NCI-H2196 (cell line): Measurements from ENCODE around the gene PMFBP1.

Experiments
- DNase-seq: peaks from one replicate; lab custom pipeline; 2025; ENCODE audit not compliant: unreplicated experiment; lab: John Stamatoyannopoulos, UW

PMFBP1 gene

DNA sequence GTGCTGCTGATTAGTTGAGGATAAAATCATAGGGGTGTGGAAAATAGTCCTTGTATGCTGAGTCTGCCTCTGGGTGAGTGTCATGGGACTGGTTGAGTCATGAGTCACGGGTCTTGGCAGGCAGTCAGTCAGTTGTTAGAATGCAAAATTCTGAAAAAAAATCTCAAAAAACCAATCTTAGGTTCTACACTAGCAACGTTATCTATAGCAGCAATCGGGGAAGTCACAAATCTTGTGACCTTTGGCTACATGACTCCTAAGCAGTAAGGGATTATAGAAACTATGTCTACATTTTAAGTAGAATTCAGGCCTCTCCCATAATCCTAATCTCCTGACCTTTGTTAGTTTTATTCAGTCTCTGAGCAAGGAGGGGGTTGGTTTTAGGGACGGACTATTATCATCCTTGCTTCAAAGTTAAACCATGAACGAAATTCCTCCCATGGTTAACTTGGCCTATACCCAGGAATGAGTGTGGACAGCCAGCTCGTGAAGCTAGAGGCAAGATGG, 18.0 kb upstream of the PMFBP1 start:
- DNase-seq: no peak

DNA sequence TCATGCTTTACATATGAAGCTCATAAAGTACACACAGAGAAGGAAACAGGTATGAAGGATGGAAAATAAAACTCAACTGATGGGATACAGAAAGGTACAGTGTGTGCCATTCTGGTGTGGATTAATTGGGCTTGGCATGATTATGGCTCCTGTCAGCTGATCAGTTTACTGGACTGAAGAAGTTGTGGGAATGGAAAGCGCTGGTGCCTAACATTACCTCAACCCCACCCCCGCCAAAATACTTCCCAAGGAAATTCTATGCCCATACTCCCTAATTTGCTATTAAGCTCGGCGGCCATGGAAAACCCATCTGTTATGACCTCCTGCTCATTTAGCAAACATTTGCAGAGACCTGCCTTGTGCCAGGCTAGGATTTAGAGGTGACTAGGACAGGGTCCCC, 16.6 kb upstream of the PMFBP1 start:
- DNase-seq: no peak

GRCh38 chr16:72187551-72187950, 15.6 kb upstream of the PMFBP1 start:
- DNase-seq: no peak

GRCh38 chr16:72182976-72183375, 11.0 kb upstream of the PMFBP1 start:
- no peak for DNase-seq

DNA sequence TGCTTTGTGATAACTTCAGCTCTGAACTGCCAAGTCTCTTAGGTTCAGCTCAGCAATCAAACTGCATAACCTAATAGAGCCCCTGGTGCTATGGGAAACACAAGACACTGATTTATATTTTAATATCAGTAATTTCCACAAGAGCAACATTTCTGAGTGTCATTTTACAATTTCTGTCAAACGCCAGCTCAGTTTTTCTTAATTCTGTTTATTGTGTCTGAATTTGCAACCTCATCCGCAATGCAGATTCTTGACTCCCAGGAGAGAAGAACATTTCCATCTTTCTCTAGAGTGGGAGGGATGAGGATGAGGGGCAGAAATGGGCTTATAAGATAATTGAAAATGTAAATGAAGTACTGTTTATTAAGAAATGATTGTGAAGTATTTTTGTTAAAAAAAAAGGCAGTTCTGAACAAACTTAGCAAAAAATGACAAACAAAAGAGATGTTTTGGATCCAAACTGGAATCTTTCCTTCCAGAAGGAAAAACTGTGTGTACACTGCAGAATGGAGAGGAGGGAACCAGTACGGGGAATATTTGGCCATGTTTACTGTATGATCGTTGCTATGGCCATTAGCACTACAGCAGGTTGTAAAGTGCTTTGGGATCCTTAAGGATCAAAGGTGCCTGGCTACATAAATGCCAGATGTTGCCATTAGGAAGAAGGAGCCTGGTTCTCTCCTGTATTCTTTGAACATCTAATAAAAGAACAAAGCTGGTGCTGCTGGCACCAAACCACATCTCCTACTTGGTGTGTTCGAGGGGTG, 7.4 kb upstream of the PMFBP1 start:
- no peak for DNase-seq

- no peak for DNase-seq
These were observed 2.8 kb upstream of the PMFBP1 start for GRCh38 chr16:72174726-72175125.

GRCh38 chr16:72173997-72174396, 2.0 kb upstream of the PMFBP1 start:
- DNase-seq: no peak

DNA sequence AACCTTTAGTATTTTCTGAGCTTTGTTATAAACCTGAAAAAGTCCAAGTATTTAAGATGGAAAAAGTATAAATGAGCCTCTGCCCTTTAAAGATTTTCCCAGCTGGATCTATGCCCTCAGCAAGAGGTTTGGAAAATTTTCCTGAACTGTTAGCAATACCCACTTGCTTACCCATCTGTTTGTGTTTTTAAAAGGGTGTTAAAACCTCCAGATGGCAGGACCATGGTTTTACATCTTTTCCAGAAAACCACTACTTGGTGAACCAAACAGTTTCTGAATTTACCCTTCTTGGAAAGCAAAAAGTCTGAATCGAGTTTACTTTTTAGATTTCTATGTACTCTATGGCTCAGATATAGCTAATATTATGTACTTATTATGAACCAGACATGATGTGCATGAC, 719 bp downstream of the PMFBP1 start:
- DNase-seq: no peak

DNA sequence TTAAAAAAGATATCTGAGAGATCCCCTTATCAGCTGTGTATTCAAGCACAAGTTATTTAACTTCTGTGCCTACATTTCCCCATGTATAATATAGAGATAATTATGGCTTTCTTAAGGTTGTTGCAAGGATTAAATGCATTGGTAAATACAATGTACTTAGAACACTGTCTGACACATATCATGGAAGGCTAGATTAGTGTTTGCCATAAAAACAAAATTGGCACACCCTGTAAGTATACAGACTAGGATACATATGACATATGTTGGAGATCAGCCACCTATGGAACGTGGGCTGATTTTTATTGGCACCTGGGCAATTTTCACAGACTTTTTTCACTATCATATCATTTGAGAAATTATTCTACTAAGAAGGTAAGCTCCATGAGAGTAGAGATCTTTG, 2.2 kb downstream of the PMFBP1 start:
- no peak for DNase-seq

DNA sequence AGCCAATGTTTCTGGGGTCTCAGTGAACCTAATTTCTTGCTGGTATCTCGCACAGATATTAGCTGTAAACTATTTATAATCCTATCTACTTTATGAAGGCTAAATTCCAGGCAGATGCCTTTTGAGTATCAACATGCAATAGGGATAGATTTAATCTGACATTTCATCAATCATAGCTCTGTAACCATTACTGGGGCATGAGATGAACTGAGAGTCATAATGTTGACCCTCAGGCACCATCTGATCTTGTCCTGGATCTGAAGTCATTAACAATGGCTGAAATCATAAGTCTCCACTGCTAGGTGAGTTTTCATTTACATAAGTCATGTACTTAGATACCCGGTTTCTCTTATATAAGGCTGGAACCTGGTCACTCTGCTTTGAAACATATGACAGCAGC, 3.6 kb downstream of the PMFBP1 start:
- no peak for DNase-seq

- DNase-seq: no peak
These were observed 4.9 kb downstream of the PMFBP1 start for GRCh38 chr16:72166954-72167561.

GRCh38 chr16:72166151-72166550, 5.8 kb downstream of the PMFBP1 start:
- DNase-seq: no peak

DNA sequence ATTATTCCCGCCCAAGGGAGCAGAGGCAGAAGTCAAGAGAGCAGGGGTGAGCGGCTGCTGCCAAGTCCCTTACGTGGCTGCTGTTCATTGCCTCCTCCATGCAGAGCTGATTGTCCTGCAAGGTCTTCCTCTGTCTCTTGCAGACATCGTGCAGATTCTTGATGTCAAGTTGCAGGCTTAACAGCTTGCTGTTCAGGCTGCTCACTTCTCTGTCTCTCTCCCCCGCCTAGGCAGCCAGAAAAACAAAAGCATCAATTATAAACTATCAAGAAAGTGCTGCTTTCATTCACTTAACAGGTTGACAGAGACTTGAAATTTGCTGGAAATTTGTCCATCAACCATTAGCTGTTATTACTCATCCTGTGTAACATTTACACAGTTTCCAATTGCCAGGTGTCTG, 7.3 kb downstream of the PMFBP1 start:
- no peak for DNase-seq

GRCh38 chr16:72162105-72162692, 9.8 kb downstream of the PMFBP1 start:
- no peak for DNase-seq

DNA sequence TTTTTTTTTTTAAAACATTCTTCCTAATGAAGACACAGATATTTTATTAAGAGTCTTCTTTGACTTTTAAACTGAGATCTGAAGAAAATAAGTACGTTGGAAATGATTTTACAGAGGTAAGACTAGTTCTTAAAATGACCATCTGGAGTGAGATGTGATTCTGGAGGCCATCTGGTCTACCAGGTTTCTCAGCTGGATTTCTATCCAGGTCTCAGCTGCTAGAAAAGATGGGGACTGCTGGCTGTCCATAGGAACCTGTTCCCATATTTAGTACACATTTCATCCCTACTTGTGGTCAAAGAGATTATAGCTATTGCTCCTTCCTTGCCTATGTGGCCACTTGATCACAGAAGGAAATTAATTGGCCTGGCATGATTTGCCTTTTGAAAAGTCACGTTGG, 12.2 kb downstream of the PMFBP1 start:
- DNase-seq: no peak

DNA sequence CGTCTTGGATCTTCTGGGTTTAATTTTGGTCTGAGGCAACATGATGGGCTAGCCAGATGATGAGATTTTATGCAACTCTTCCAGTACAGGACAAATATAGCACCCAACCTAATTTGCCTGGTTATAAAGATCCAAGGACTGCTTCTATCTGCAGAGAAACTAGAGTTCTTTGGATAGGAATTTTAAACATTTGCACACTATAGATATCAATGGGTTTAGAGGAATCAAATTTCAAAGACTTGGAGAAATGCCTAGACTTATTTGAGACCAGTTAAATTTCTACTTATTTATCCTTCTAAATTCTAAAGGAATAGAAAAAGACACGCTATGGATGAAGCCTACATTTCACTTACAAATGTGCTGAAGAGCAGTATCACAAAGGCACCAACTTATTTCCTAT, 12.6 kb downstream of the PMFBP1 start:
- DNase-seq: no peak

GRCh38 chr16:72149676-72150464, 22.1 kb downstream of the PMFBP1 start:
- DNase-seq: no peak

DNA sequence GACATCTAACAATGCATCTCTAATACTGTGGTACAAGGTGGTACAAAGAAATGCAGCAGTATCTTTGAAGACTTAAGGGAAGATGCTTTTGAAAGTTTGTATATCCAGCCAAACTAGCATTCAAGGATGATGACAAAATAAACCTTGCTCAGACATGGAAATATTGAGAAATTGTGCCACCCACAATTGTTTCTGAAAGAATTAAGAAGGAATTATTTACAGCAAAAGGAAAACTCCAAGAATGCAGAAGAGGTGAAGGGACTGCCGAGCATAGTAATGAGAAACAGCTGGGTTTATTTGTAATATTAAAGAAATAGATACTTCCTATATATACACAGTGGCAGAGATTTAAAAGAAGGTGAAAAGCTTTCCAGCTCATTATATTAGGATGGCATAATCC, 29.5 kb downstream of the PMFBP1 start:
- no peak for DNase-seq

- DNase-seq: no peak
These were observed 32.0 kb downstream of the PMFBP1 start for GRCh38 chr16:72139908-72140307.

GRCh38 chr16:72138064-72138572, 33.8 kb downstream of the PMFBP1 start:
- no peak for DNase-seq

DNA sequence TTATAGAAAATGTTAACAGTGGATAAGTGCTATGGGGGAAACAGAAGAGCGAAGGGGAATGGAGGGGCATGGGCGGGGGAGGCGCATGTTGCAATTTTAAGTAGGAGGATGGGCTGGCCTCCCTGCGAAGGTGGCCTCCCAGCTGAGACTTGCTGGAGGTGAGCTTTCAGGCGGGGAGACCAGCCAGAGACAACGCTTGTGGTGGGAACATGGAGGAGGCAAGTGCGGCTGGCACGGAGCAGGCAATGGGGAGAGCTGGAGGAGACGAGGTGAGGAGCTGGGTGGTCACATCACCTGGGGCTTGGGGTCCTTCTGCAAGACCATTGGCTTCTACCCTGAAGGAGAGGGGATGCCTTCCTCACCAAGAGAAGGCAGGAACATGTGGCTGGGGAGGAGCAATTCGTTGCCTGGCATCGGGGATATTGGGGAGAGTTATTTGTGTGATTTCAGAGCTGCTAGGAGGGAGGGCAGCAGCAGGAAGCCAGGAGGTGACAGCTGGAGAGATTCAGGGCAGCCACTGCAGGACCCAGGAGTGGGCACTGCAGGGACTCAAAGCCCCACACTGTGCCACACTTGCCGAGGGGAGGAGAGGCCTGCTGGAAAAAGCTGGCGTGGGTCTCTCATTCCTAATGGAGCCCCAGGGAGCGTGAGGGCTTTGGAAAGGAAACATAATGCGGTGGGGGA, 34.4 kb downstream of the PMFBP1 start:
- DNase-seq: no peak
